ENCODE measurements around the gene TENM3. TPM values are rescaled to one million over a fixed set of nuclear protein-coding genes. Genes with fewer than 3 reads are reported as not detected.
A peak's percentile ranks its signal among the peaks of the same experiment; 100 is the strongest.

Gene TENM3
- total and polyA plus RNA-seq, 2 of the 8 experiments (the other 6 are each of a cell fraction or from before 2014, with no cell fraction given): 36.9 to 69.3 TPM

DNA sequence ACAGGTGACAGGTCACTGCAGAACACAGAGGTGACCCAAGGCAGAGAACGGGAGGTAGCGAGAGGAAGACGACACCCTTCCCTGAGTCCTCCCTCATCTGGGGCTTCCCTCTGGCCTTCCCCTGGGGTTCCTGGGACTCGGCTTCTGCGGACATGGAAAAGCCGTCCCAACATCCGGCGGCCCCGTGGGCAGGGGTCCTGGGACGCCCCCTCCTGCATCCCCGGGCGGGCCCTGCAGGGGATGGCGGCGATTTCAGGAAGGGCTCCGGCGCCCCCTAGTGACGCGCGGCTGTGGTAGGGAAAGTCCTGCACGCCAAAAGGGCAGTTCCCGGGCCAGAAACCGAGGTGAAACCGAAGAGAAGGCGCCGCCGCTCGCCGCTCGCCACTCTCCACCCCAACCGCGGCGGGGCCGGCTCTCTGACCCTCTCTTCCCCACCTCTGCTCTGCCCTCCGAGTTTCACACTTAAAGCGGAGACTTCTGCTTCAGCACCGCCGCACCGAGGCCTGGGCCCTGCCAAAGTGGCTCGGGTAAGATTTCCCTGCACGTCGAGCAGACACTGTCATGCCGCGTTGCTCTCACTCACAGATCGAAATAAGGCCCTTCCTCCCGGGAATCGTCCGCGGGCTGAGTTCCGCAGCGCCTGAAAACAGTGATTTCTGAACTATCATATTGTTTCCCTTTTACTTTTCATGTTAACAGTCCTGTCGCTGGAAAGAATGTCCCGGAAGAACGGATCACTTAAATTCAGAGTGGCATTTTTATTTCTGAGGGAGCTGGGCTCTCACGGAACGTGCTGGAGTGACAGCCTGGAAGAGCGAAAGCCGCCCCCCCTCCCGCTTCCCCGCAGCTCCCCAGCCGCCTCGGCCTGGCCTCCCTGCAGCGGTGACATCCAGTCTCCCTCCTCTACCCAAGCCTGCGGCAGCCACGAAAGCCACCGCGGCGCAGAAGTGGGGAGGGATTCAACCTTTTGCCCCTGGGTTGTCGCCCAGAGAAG is 563.4 kb downstream of the TENM3 start (continued):
- TF ChIP-seq RNF2 (IDR thresholded peaks at IDR 0.05; ENCODE audit: borderline replicate concordance, low read depth, low read length, missing control alignments, poor library complexity, severe bottlenecking): no peak
- peak; percentile 71; the same call in 1 of the 2 replicates for TF ChIP-seq TBP (IDR thresholded peaks at IDR 0.05; ENCODE audit: low read depth, low read length)
- TF ChIP-seq CTBP2 (IDR thresholded peaks at IDR 0.05; ENCODE audit: borderline replicate concordance, insufficient read depth, insufficient read length, low read length): peak; percentile 68
- TF ChIP-seq EGR1 (IDR thresholded peaks at IDR 0.05; ENCODE audit: borderline replicate concordance, low read depth, low read length): peak; percentile 48; the same call in 1 of the 2 replicates
- no peak for TF ChIP-seq EP300 (IDR thresholded peaks at IDR 0.05; ENCODE audit: borderline replicate concordance in 1 of 2, low read depth in 2 of 2, low read length in 2 of 2)
- no peak for TF ChIP-seq HDAC6 (IDR thresholded peaks at IDR 0.05; ENCODE audit: low read depth, low read length)
- TF ChIP-seq POU5F1 (IDR thresholded peaks at IDR 0.05; ENCODE audit: low read depth, low read length): no peak
- peak; percentile 47; the same call in 1 of the 2 replicates for TF ChIP-seq SP4 (IDR thresholded peaks at IDR 0.05; ENCODE audit: low read length)
- TF ChIP-seq, protein P1, sequence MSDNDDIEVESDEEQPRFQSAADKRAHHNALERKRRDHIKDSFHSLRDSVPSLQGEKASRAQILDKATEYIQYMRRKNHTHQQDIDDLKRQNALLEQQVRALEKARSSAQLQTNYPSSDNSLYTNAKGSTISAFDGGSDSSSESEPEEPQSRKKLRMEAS (IDR thresholded peaks at IDR 0.05): peak; percentile 45
- no peak for TF ChIP-seq PHF8 (conservative IDR thresholded peaks at IDR 0.05; ENCODE audit: low read depth, low read length)
- TF ChIP-seq CTCF (IDR thresholded peaks at IDR 0.05; ENCODE audit: control extremely low read depth in 1 of 3, insufficient read depth in 1 of 3, low read depth in 1 of 3, low read length in 3 of 3): peak in 2 of 3 experiments; percentile 82 to 95; a peak in 3 of 4 replicates
- no peak for TF ChIP-seq SP2 (IDR thresholded peaks at IDR 0.05; ENCODE audit: low read length)
- no peak for TF ChIP-seq ZNF274 (IDR thresholded peaks at IDR 0.05; ENCODE audit: borderline replicate concordance, extremely low read depth, low read length)
- peak in 1 of 2 experiments; percentile 41; a peak in 1 of 4 replicates for TF ChIP-seq SIN3A (conservative IDR thresholded peaks at IDR 0.05 in 1 of 2, IDR thresholded peaks at IDR 0.05 in 1 of 2; ENCODE audit: low read depth in 1 of 2, low read length in 2 of 2)
- peak; percentile 80 for TF ChIP-seq ASH2L (IDR thresholded peaks at IDR 0.05; ENCODE audit: low read length)
- 0 out of 2 replicates have a peak, but pooled peaks have one; percentile 17 for TF ChIP-seq RXRA (IDR thresholded peaks at IDR 0.05; ENCODE audit: insufficient read depth, low read depth, low read length)
- TF ChIP-seq POLR2AphosphoS5 (IDR thresholded peaks at IDR 0.05; ENCODE audit: low read depth, low read length): no peak
- 0 out of 2 replicates have a peak, but pooled peaks have one; percentile 28 for TF ChIP-seq YY1 (IDR thresholded peaks at IDR 0.05; ENCODE audit: low read depth, low read length)
- TF ChIP-seq BACH1 (IDR thresholded peaks at IDR 0.05; ENCODE audit: low read length): no peak
